Measurements from ENCODE around the gene SPRR2A.

DNA sequence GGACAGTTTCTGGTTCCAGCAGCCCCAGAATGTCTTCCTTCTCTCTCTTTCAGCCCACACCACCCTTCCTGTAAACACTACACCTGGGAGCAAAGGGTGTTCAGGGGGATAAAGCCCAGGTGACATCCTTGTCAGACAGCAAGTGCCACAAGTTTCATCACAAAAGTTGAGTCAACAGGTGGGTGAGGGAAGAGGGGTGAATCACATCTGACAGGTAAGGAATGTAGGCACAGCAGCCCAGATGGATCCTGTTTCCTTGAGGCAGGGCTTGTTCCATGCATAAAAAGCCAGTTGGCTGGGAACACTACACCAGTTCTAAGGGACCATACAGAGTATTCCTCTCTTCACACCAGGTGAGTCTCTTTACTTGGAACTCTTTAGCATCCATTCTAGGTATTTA lies 26.4 kb downstream of the SPRR2A start, which contains the start of gene SPRR1B:
- TF ChIP-seq EP300 (IDR thresholded peaks at IDR 0.05; ENCODE audit: borderline replicate concordance) (no peak), RAD21 (IDR thresholded peaks at IDR 0.05; ENCODE audit: low read depth) (no peak), CREB1 (IDR thresholded peaks at IDR 0.05; ENCODE audit: low read depth) (no peak), REST (IDR thresholded peaks at IDR 0.05; ENCODE audit: low read depth) (no peak), TCF12 (IDR thresholded peaks at IDR 0.05; ENCODE audit: low read depth) (no peak), ZBTB7A (IDR thresholded peaks at IDR 0.05; ENCODE audit: low read depth) (no peak), TAF1 (IDR thresholded peaks at IDR 0.05; ENCODE audit: low read depth) (no peak), FOXM1 (IDR thresholded peaks at IDR 0.05; ENCODE audit: borderline replicate concordance, low read depth) (no peak)
- TF ChIP-seq, protein P1, sequence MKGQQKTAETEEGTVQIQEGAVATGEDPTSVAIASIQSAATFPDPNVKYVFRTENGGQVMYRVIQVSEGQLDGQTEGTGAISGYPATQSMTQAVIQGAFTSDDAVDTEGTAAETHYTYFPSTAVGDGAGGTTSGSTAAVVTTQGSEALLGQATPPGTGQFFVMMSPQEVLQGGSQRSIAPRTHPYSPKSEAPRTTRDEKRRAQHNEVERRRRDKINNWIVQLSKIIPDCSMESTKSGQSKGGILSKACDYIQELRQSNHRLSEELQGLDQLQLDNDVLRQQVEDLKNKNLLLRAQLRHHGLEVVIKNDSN (IDR thresholded peaks at IDR 0.05): no peak
